Heart right ventricle (tissue), 16 donors: ENCODE results near the gene VPS54. TPM values are rescaled to one million over a fixed set of nuclear protein-coding genes. Genes with fewer than 3 reads are reported as not detected.

Experiments
- ATAC-seq, 8 donors: fragments of 200-7000 bp; cut with Tn5 transposase; one replicate each; pipeline ENCODE4 v1.9.1; 2020; ENCODE audit warnings: mild to moderate bottlenecking in 8 of 8, moderate library complexity in 8 of 8, moderate number of reproducible peaks in 1 of 8
- DNase-seq, 2 donors: peaks; one replicate each; pipeline ENCODE4 v3.0.0-alpha.2; 2020
- H3K27ac ChIP-seq, 10 donors: fragments of 200-600 bp; sonication (generic) in 2 of 10; one replicate each; pipeline versions ENCODE4 v1.5.0 to v1.8.0; 2020 to 2022; ENCODE audit warnings: mild to moderate bottlenecking in 3 of 10
- H3K27me3 ChIP-seq, 7 donors: fragments of 200-600 bp; one replicate each; pipeline ENCODE4 v1.8.0; 2021 to 2022; ENCODE audit warnings: mild to moderate bottlenecking in 2 of 7
- H3K36me3 ChIP-seq, 9 donors: fragments of 200-600 bp; sonication (generic) in 1 of 9; one replicate each; pipeline versions ENCODE4 v1.5.0 to v1.8.0; 2020 to 2022; ENCODE audit warnings: mild to moderate bottlenecking in 2 of 9
- H3K4me1 ChIP-seq, 9 donors: fragments of 200-600 bp; sonication (generic) in 1 of 9; one replicate each; pipeline versions ENCODE4 v1.5.0 to v1.8.0; 2020 to 2022; ENCODE audit warnings: mild to moderate bottlenecking in 4 of 9
- H3K4me3 ChIP-seq, 10 donors: fragments of 200-600 bp; sonication (generic) in 2 of 10; one replicate each; pipeline versions ENCODE4 v1.5.0 to v1.8.0; 2020 to 2022; ENCODE audit warnings: mild to moderate bottlenecking in 7 of 10, moderate library complexity in 2 of 10
- H3K9me3 ChIP-seq, 11 donors: fragments of 200-600 bp in 10 of 11; sonication (generic) in 2 of 11; one replicate each; pipeline versions ENCODE4 v1.5.0 to v1.8.0; 2013 to 2022; ENCODE audit warnings: mild to moderate bottlenecking in 2 of 11, control low read depth in 1 of 11, moderate library complexity in 1 of 11
- WGBS, 2 donors: extraction: QIAGEN DNeasy Blood & Tissue Kit; methylation state at CpG; one replicate each; pipeline ENCODE4 v1.1.7; 2013; ENCODE audit warnings: inconsistent platforms in 1 of 2; 5-methylcytosine and 5-hydroxymethylcytosine counted together
- intact Hi-C, 10 donors: fragments of 100-400 bp; cut with DNase I; formaldehyde crosslinking; loops; one replicate each; pipeline versions ENCODE4 v1.11.1 to v1.14.2; 2022
- polyA plus RNA-seq, 2 donors: library from polyadenylated mRNA; stranded (reverse); fragments of 200-250 nt; gene quantifications; one replicate each; pipeline ENCODE4 v1.2.3, GENCODE V29; 2013
- total RNA-seq, 10 donors: library from RNA; stranded (reverse); fragmentation: NEBNext Ultra II Directional in 3 of 10; extraction: Animal tissue kit (Norgen Biotek cat#: 25700) in 3 of 10; gene quantifications; one replicate each; pipeline versions ENCODE4 v1.2.1 to v1.2.4, GENCODE V29; 2021 to 2023
- TF ChIP-seq, protein P1 (sequence below), 9 donors: fragments of 200-600 bp; sonication (generic) in 2 of 9; IDR thresholded peaks; one replicate each; pipeline versions ENCODE4 v1.5.0 to v1.8.0; 2021 to 2022; ENCODE audit warnings: antibody characterized with exemption in 9 of 9, mild to moderate bottlenecking in 5 of 9, moderate library complexity in 1 of 9
- donor health status: Arrhythmogenic right ventricular cardiomyopathy.
- donor health status: ischemic (EF 13 %, LVEDD 7.1; RV severe dilation, severe dysfunction).
- donor health status: healthy with polysubstance abuse.
- donor health status: DM: no; HTN: yes; CAD: no.
- donor health status: DM: no; HTN: no; CAD: no.
- donor health status: ischemic (EF 25% LVEDD 6.9; RV normal size, moderate dysfunction).
- donor health status: ischemic (EF 25% LVEDD 5.7; RV mildly dilated, moderate dysfunction).
- donor health status: healthy.
- donor health status: DM: yes; HTN: yes; CAD: no.
- donor health status: Ischemic cardiomyopathy.
- donor health status: ischemic (EF 35%, LVEDD 5.7; RV mildly dilated, moderate dysfunction).
- donor health status: nonischemic (EF 11% LVEDD 7.7; RV severe dilation, severe dysfunction).
- donor health status: DM: yes; HTN: yes; CAD: no.
- donor health status: PGD.
- donor health status: ischemic (EF 29% LVEDD 5.4; RV normal size, mild dysfunction).
- donor health status: nonischemic (EF 23%, LVEDD 6.1; RV moderate dilation, normal function).

VPS54 gene
- total and polyA plus RNA-seq, 12 donors = 8.3 to 12.7 (median 10.5) TPM

DNA sequence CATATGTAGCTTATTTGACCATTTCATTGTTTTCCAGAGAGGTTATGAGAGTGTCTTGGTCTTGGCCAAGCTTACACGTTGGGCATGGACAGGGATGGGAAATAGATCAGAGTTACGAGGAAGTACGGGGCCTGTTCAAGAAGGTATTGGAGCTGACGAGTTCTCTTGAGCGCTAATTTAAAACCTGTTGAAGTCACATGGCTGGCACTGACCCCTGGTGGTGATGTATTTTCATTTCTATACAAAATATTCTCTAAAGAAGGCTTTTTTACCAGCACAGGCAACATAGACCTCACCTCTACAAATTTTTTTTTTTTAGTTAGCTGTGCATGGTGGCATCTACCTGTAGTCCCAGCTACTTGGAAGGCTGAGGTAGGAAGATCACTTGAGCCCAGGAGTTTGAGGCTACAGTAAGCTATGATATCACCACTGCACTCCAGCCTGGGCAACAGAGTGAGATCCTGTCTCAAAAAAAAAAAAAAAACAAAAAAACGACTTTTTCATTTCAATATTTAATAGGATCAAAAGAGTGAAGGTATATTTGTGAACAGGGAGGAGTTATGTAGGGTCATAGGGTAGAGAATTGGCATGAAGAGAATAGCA lies 157.9 kb downstream of the VPS54 start:
- intact Hi-C loops = loop anchor here in 8 of 10 donors (2.0 to 5.0 kb wide), 4 partner anchors 164 to 171 kb away; no protein-coding TSS in a partner anchor
- no peak overlapping the region for H3K4me3 ChIP-seq
- H3K36me3 ChIP-seq = peaks cover 0 to 95% (median 27%) of the 10 kb centered on the region in 9 donors
- peak in 1 of 2 donors; percentile 61 for DNase-seq
- peak overlapping the region in 6 of 10 donors; percentile 9 to 46 (median 16) for H3K27ac ChIP-seq
- ATAC-seq = peak in 7 of 8 donors; percentile 50 to 86 (median 66)
- no peaks in the 10 kb centered on the region for H3K27me3 ChIP-seq
- H3K9me3 ChIP-seq = no peaks in the 10 kb centered on the region
- TF ChIP-seq, protein P1, sequence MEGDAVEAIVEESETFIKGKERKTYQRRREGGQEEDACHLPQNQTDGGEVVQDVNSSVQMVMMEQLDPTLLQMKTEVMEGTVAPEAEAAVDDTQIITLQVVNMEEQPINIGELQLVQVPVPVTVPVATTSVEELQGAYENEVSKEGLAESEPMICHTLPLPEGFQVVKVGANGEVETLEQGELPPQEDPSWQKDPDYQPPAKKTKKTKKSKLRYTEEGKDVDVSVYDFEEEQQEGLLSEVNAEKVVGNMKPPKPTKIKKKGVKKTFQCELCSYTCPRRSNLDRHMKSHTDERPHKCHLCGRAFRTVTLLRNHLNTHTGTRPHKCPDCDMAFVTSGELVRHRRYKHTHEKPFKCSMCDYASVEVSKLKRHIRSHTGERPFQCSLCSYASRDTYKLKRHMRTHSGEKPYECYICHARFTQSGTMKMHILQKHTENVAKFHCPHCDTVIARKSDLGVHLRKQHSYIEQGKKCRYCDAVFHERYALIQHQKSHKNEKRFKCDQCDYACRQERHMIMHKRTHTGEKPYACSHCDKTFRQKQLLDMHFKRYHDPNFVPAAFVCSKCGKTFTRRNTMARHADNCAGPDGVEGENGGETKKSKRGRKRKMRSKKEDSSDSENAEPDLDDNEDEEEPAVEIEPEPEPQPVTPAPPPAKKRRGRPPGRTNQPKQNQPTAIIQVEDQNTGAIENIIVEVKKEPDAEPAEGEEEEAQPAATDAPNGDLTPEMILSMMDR (IDR thresholded peaks at IDR 0.05) = peak; percentile 33 to 72 (median 61)
- peaks cover 0 to 40% (median 28%) of the 10 kb centered on the region in 9 donors for H3K4me1 ChIP-seq
- WGBS, 2 donors = 14 to 19% methylated on average over 6 of the region's 6 CpGs

DNA sequence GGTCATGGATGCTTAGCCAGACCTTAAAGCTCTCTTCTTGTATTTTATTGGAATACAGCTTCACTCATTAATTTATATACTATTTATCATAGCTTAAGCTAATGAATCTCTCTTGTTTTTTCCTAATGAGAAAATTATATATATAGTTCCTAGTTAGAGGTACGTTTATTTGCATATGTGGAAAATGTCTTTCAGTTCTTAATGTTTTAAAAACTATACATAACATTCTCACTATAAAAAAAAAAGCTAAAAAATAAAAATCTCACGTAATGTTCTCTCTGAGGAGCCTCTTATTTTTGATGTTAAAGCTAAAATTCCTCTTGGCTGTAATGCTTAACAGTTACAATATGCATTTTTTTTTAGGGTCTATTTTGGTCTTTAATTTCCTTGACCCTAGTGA lies 160.9 kb downstream of the VPS54 start:
- H3K9me3 ChIP-seq = no peaks in the 10 kb centered on the region
- DNase-seq (no peak), ATAC-seq (no peak)
- H3K27ac ChIP-seq = no peak overlapping the region
- H3K27me3 ChIP-seq = no peaks in the 10 kb centered on the region
- H3K4me3 ChIP-seq = no peak overlapping the region
- TF ChIP-seq, protein P1 (IDR thresholded peaks at IDR 0.05) = no peak
- peaks cover 0 to 76% (median 27%) of the 10 kb centered on the region in 9 donors for H3K36me3 ChIP-seq
- intact Hi-C loops = loop anchor here in 1 of 10 donors (10.0 kb wide), 1 partner anchor 263 kb away; no protein-coding TSS in a partner anchor
- WGBS, 2 donors = 97 to 99% methylated on average over 2 of the region's 2 CpGs
- H3K4me1 ChIP-seq = peaks cover 0 to 54% (median 40%) of the 10 kb centered on the region in 9 donors

DNA sequence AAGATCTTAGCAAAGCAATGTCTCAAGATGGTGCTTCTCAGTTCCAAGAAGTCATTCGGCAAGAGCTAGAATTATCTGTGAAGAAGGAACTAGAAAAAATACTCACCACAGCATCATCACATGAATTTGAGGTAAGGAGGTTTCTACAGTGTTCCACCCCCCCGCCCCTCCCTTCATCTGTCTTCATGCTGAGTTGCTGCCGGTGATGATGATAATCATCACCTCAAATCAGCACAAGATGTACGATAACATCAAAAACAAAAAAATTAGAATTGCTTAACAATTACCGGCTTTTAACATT lies 163.0 kb downstream of the VPS54 start:
- H3K27ac ChIP-seq = peak overlapping the region in 7 of 10 donors; percentile 7 to 71 (median 44)
- H3K36me3 ChIP-seq = peaks cover 0 to 57% (median 18%) of the 10 kb centered on the region in 9 donors
- intact Hi-C loops = loop anchor here in 1 of 10 donors (10.0 kb wide), 1 partner anchor 261 kb away; no protein-coding TSS in a partner anchor

More for the DNA sequence above, 163.0 kb downstream of the VPS54 start:
- TF ChIP-seq, protein P1 (IDR thresholded peaks at IDR 0.05) = no peak
- WGBS, 2 donors = 73 to 77% methylated on average over 5 of the region's 5 CpGs
- no peak for DNase-seq
- H3K27me3 ChIP-seq = no peaks in the 10 kb centered on the region
- no peaks in the 10 kb centered on the region for H3K9me3 ChIP-seq
- ATAC-seq = no peak
- peaks cover 0 to 61% (median 58%) of the 10 kb centered on the region in 9 donors for H3K4me1 ChIP-seq
- H3K4me3 ChIP-seq = no peak overlapping the region
